Common myeloid progenitor, CD34-positive (primary cell): ENCODE results near the gene OR52B6.
"Not testable (repeated sequence)": the region's sequence is repeated elsewhere in the genome, so short reads cannot be mapped to it uniquely, and the experiment has no call there.

Experiments used
- CTCF ChIA-PET: fragments of 350-600 bp; sonication (Branson Sonifier 250); formaldehyde crosslinking; loops from one replicate; lab custom pipeline; 2021; ENCODE audit warnings: antibody characterized with exemption; lab: Charles Lee
- POLR2A ChIA-PET: fragments of 350-600 bp; sonication (Branson Sonifier 250); formaldehyde crosslinking; loops from one replicate; lab custom pipeline; 2021; ENCODE audit warnings: antibody characterized with exemption; lab: Charles Lee
- DNase-seq, 3 donors: peaks; one replicate each; pipeline versions ENCODE4 v3.0.0 to v3.0.0-alpha.2; 2013
- H3K27ac ChIP-seq, 2 experiments: 1 replicate in 1 of 2; 2 replicates in 1 of 2; pipeline ENCODE4 v1.7.0; 2013; ENCODE audit warnings: inconsistent platforms in 2 of 2, low read length in 2 of 2, mild to moderate bottlenecking in 2 of 2, low read depth in 1 of 2, moderate library complexity in 1 of 2; ENCODE audit not compliant: severe bottlenecking in 2 of 2, insufficient read depth in 1 of 2, poor library complexity in 1 of 2
- H3K27me3 ChIP-seq, 5 experiments: replicated peaks in 2 of 5; 1 replicate in 3 of 5; 2 replicates in 2 of 5; pipeline versions ENCODE4 v1.6.1 to v1.7.0; 2013; ENCODE audit warnings: low read length in 4 of 5, mild to moderate bottlenecking in 2 of 5, moderate library complexity in 2 of 5, inconsistent platforms in 1 of 5; ENCODE audit not compliant: insufficient read depth in 5 of 5, control insufficient read depth in 4 of 5
- H3K36me3 ChIP-seq, 4 experiments: 1 replicate in 2 of 4; 2 replicates in 2 of 4; pipeline versions ENCODE4 v1.6.1 to v1.7.0; 2013; ENCODE audit warnings: low read length in 3 of 4, control low read depth in 1 of 4, mild to moderate bottlenecking in 1 of 4; ENCODE audit not compliant: control insufficient read depth in 4 of 4, insufficient read depth in 4 of 4
- H3K4me1 ChIP-seq, 4 experiments: 1 replicate in 3 of 4; 2 replicates in 1 of 4; pipeline versions ENCODE4 v1.6.1 to v1.7.1; 2013; ENCODE audit warnings: low read length in 3 of 4, mild to moderate bottlenecking in 3 of 4, control low read depth in 1 of 4, inconsistent platforms in 1 of 4, moderate library complexity in 1 of 4; ENCODE audit not compliant: control insufficient read depth in 4 of 4, insufficient read depth in 4 of 4; ENCODE audit errors: control extremely low read depth in 1 of 4
- H3K4me3 ChIP-seq, 7 experiments: 1 replicate in 4 of 7; 2 replicates in 3 of 7; pipeline versions ENCODE4 v1.5.1 to v1.7.0; 2013; ENCODE audit warnings: mild to moderate bottlenecking in 7 of 7, low read length in 6 of 7, moderate library complexity in 6 of 7, inconsistent platforms in 2 of 7, low read depth in 2 of 7, control low read depth in 1 of 7; ENCODE audit not compliant: insufficient read depth in 4 of 7, control insufficient read depth in 1 of 7; ENCODE audit errors: extremely low read depth in 1 of 7
- H3K9me3 ChIP-seq, 5 experiments: 1 replicate in 4 of 5; 2 replicates in 1 of 5; pipeline versions ENCODE4 v1.6.1 to v1.7.1; 2013; ENCODE audit warnings: low read length in 4 of 5, mild to moderate bottlenecking in 2 of 5, inconsistent platforms in 1 of 5, low read depth in 1 of 5, moderate library complexity in 1 of 5; ENCODE audit not compliant: control insufficient read depth in 4 of 5, insufficient read depth in 2 of 5; ENCODE audit errors: control extremely low read depth in 1 of 5
- WGBS: methylation state at CpG from one replicate; pipeline ENCODE4 v1.1.5; 2013; ENCODE audit not compliant: insufficient coverage; 5-methylcytosine and 5-hydroxymethylcytosine counted together

Gene OR52B6

DNA sequence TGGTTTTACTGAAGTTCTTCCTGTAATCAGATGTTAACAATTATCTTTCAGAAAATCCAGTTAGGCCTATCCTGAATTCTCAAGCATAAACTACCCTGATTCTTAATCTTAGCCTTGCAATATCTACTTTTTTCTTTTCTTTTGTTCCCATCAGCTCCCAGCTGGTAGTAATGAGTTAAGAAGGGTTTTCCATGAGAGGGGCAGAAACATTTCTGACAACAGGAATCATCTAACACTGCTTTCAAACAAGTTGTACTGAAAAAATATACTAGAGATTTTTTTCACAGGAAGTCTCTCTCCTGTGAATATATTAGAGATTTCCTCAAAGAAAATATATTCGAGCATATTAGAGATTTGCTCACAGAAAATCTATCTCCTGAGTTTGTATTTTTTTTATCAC lies 12.5 kb downstream of the OR52B6 start:
- Histone ChIP-seq H3K9me3 (no peaks in the 10 kb centered on the region), H3K4me1 (peaks cover 7 to 17% (median 11%) of the 10 kb centered on the region in 4 experiments), H3K27me3 (no peaks in the 10 kb centered on the region), H3K36me3 (no peaks in the 10 kb centered on the region), H3K27ac (no peak overlapping the region), H3K4me3 (no peak overlapping the region)
- ChIA-PET POLR2A (no interaction called here), CTCF (no interaction called here)
- WGBS = no CpG with 5 or more reads among the region's 1 CpG
- no peak for DNase-seq

- peaks cover 10 to 29% (median 13%) of the 10 kb centered on the region in 4 experiments for H3K4me1 ChIP-seq
- H3K27ac ChIP-seq = peak within 1 kb of the TSS in 1 of 2 experiments; percentile 71
- ChIA-PET POLR2A (no interaction called here), CTCF (interaction anchor here (1.4 kb wide), 1 partner anchor 210 kb away, joined by 4 read pairs; no protein-coding TSS in a partner anchor)
- no peaks in the 10 kb centered on the region for H3K9me3 ChIP-seq
- H3K36me3 ChIP-seq = no peaks in the 10 kb centered on the region
- WGBS = 3% methylated on average over 15 of the region's 20 CpGs
- DNase-seq = peak; percentile 36 to 62 (median 52)
- H3K4me3 ChIP-seq = peak within 1 kb of the TSS; percentile 56 to 91 (median 77)
- H3K27me3 ChIP-seq = no peaks in the 10 kb centered on the region
Measured at GRCh38 chr11:5596607-5597201, 16.0 kb downstream of the OR52B6 start, which contains the start of gene TRIM6. Gene TRIM6 (plus strand): TSS chr11:5596637. CDS start chr11:5596898, 261 bp downstream.

GRCh38 chr11:5597953-5598352 lies 17.3 kb downstream of the OR52B6 start:
- Histone ChIP-seq H3K27ac (no peak overlapping the region), H3K9me3 (no peaks in the 10 kb centered on the region), H3K36me3 (peaks cover 0 to 1% (median 0%) of the 10 kb centered on the region in 4 experiments), H3K4me1 (peaks cover 10 to 29% (median 13%) of the 10 kb centered on the region in 4 experiments), H3K4me3 (peak overlapping the region in 2 of 7 experiments; percentile 51 to 66), H3K27me3 (no peaks in the 10 kb centered on the region)
- DNase-seq = no peak
- ChIA-PET CTCF (interaction anchor here (1.4 to 1.9 kb wide), 2 partner anchors 11 to 293 kb away, joined by 4 to 5 read pairs; no protein-coding TSS in a partner anchor), POLR2A (no interaction called here)
- 87% methylated on average over 3 of the region's 3 CpGs for WGBS

DNA sequence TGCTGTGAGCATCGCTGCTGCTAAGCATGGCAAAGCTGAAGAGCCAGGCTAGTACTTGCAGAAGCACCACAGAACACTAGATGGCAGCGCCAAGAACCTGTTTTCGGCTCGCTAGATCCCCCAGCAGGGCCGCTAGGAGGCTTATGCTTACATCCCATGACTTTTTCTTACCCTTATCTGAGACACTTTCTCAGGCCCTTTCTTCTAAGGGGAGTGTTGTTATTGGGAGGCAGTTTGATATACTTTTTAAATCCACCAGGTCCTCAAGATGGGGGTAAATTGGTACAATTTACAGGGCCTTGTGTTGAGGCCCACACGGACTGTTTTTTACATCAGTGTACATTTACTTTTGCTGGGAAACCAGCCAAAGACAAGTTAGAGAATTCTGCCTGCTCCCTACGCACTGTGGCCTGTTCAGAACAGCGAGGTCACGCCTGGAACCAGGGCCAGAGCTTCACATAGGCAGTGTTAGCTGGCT lies 19.7 kb downstream of the OR52B6 start:
- no peaks in the 10 kb centered on the region for H3K27me3 ChIP-seq
- peaks cover 10 to 29% (median 13%) of the 10 kb centered on the region in 4 experiments for H3K4me1 ChIP-seq
- H3K9me3 ChIP-seq = no peaks in the 10 kb centered on the region
- H3K27ac ChIP-seq = no peak overlapping the region
- CTCF ChIA-PET = interaction anchor here (0.6 to 3.1 kb wide), 12 partner anchors 11 to 293 kb away, joined by 3 to 9 read pairs (median 4); partner anchors contain the start of genes OR52E5, TRIM22, TRIM34 and TRIM5
- POLR2A ChIA-PET = interaction anchor here (0.5 kb wide), 1 partner anchor 27 kb away, joined by 7 read pairs; no protein-coding TSS in a partner anchor
- H3K4me3 ChIP-seq = no peak overlapping the region
- DNase-seq = peak; percentile 87 to 92 (median 91)
- H3K36me3 ChIP-seq = peaks cover 0 to 17% (median 4%) of the 10 kb centered on the region in 4 experiments
- whole genome bisulfite sequencing = 68% methylated on average over 8 of the region's 9 CpGs

- peaks cover 0 to 24% (median 7%) of the 10 kb centered on the region in 4 experiments for H3K36me3 ChIP-seq
- CTCF ChIA-PET = interaction anchor here (1.0 to 2.5 kb wide), 4 partner anchors 10 to 760 kb away, joined by 3 to 7 read pairs (median 3); partner anchors contain the start of gene OR52N2
- H3K27me3 ChIP-seq, H3K27ac ChIP-seq, H3K4me3 ChIP-seq, POLR2A ChIA-PET, DNase-seq, H3K9me3 ChIP-seq: not testable (repeated sequence)
- peaks cover 3 to 16% (median 4%) of the 10 kb centered on the region in 4 experiments for H3K4me1 ChIP-seq
- 90% methylated on average over 2 of the region's 4 CpGs for WGBS
Measured at GRCh38 chr11:5602791-5603190, 22.1 kb downstream of the OR52B6 start.

- DNase-seq = no peak
- Histone ChIP-seq H3K27me3 (no peaks in the 10 kb centered on the region), H3K36me3 (peaks cover 0 to 24% (median 10%) of the 10 kb centered on the region in 4 experiments), H3K27ac (no peak overlapping the region), H3K9me3 (no peaks in the 10 kb centered on the region), H3K4me1 (peaks cover 0 to 11% (median 4%) of the 10 kb centered on the region in 4 experiments), H3K4me3 (no peak overlapping the region)
- ChIA-PET POLR2A (no interaction called here), CTCF (interaction anchor here (1.1 to 2.5 kb wide), 2 partner anchors 9 to 206 kb away, joined by 3 to 7 read pairs; partner anchors contain the start of gene OR52N2)
- 94% methylated on average over 7 of the region's 8 CpGs for WGBS
Measured at GRCh38 chr11:5603326-5603725, 22.6 kb downstream of the OR52B6 start.

DNA sequence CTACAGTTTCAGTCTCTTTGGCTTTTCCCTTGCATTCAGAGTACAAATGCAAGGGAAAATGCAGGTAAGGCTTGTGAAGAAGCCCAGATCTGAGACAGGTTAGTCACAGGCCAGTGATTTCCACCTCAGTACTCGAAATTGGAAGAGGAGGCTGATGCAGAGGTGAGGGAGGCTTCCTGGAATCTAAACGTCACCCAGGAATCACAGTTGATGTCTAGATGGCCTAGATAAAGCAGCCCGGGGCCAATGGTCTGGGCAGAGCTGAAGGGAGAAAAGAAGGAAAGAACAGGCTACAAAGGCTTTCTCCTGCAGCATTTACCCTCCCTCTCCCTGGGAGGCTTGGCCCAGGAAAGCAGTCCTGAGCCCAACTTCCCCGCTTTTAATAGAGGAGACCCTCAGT lies 24.2 kb downstream of the OR52B6 start:
- CTCF ChIA-PET = interaction anchor here (0.9 to 2.5 kb wide), 3 partner anchors 10 to 286 kb away, joined by 3 to 7 read pairs (median 3); partner anchors contain the start of gene OR52N2
- 89% methylated on average over 4 of the region's 4 CpGs for WGBS
- Histone ChIP-seq H3K9me3 (no peaks in the 10 kb centered on the region), H3K4me1 (peaks cover 0 to 4% (median 0%) of the 10 kb centered on the region in 4 experiments), H3K27me3 (no peaks in the 10 kb centered on the region), H3K27ac (no peak overlapping the region), H3K36me3 (peaks cover 0 to 28% (median 12%) of the 10 kb centered on the region in 4 experiments), H3K4me3 (no peak overlapping the region)
- DNase-seq = no peak
- POLR2A ChIA-PET = no interaction called here
